Right lobe of liver (tissue), 4 donors: ENCODE data around the gene MBTPS2.
A peak's percentile ranks its signal among the peaks of the same experiment; 100 is the strongest.

ENCODE experiments used
- CTCF ChIP-seq, 4 donors: fragments of 200-600 bp in 3 of 4; fragments of 450-650 bp in 1 of 4; IDR thresholded peaks; one replicate each; pipeline versions ENCODE4 v1.5.1 to v1.8.0; 2016 to 2022; ENCODE audit warnings: antibody characterized with exemption in 4 of 4, mild to moderate bottlenecking in 2 of 4
- POLR2A ChIP-seq: fragments of 450-650 bp; IDR thresholded peaks from one replicate; pipeline ENCODE4 v1.6.1; 2017; ENCODE audit warnings: antibody characterized with exemption, mild to moderate bottlenecking
- donor health status: DM: no; HTN: no; CAD: no.
- donor health status: DM: no; HTN: no; CAD: no.
- donor health status: DM: no; HTN: yes; CAD: no.

- TF ChIP-seq CTCF (IDR thresholded peaks at IDR 0.05) (peak in 1 of 4 donors; percentile 6), POLR2A (peak; percentile 60)
Observed at GRCh38 chrX:21839334-21840192, at the start of gene MBTPS2.
